Measurements from ENCODE around the gene TP53TG5.
A peak's percentile ranks its signal among the peaks of the same experiment; 100 is the strongest.

DNA sequence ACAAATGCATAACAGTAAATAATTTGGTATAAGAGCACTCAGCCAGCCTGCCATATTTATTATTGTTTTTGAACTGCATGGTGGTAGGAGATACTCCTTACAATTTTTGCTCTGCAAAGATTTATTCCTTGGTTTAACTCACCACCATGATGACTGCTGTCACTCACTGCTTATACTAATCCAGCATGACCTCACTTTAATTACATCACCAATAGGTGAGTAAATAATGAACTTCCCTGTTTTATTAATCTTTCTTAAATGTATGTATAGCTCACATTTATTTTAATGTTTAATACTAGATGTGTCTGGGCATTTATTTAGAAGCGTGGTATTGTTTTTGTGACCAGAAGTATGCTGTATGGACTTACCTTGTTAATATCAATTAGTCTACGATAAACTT lies 12.8 kb upstream of the TP53TG5 start:
- TF ChIP-seq, protein P1, sequence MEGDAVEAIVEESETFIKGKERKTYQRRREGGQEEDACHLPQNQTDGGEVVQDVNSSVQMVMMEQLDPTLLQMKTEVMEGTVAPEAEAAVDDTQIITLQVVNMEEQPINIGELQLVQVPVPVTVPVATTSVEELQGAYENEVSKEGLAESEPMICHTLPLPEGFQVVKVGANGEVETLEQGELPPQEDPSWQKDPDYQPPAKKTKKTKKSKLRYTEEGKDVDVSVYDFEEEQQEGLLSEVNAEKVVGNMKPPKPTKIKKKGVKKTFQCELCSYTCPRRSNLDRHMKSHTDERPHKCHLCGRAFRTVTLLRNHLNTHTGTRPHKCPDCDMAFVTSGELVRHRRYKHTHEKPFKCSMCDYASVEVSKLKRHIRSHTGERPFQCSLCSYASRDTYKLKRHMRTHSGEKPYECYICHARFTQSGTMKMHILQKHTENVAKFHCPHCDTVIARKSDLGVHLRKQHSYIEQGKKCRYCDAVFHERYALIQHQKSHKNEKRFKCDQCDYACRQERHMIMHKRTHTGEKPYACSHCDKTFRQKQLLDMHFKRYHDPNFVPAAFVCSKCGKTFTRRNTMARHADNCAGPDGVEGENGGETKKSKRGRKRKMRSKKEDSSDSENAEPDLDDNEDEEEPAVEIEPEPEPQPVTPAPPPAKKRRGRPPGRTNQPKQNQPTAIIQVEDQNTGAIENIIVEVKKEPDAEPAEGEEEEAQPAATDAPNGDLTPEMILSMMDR (tag by site-specific recombination; IDR thresholded peaks at IDR 0.05), result no peak
- TF ChIP-seq, protein P2, sequence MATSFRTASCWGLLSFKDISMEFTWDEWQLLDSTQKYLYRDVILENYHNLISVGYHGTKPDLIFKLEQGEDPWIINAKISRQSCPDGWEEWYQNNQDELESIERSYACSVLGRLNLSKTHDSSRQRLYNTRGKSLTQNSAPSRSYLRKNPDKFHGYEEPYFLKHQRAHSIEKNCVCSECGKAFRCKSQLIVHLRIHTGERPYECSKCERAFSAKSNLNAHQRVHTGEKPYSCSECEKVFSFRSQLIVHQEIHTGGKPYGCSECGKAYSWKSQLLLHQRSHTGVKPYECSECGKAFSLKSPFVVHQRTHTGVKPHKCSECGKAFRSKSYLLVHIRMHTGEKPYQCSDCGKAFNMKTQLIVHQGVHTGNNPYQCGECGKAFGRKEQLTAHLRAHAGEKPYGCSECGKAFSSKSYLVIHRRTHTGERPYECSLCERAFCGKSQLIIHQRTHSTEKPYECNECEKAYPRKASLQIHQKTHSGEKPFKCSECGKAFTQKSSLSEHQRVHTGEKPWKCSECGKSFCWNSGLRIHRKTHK (tag by site-specific recombination; IDR thresholded peaks at IDR 0.05), result no peak
- no peak for TF ChIP-seq ZNF558 (tag by site-specific recombination; IDR thresholded peaks at IDR 0.05)
- no peak for TF ChIP-seq YY1 (tag by site-specific recombination; IDR thresholded peaks at IDR 0.05)
- no peak for TF ChIP-seq ZNF184 (tag by site-specific recombination; IDR thresholded peaks at IDR 0.05)
- TF ChIP-seq ZNF133 (tag by site-specific recombination; IDR thresholded peaks at IDR 0.05), result no peak
- no peak for TF ChIP-seq OVOL3 (tag by site-specific recombination; IDR thresholded peaks at IDR 0.05)
- no peak for TF ChIP-seq ZNF792 (tag by site-specific recombination; IDR thresholded peaks at IDR 0.05)
- no peak for TF ChIP-seq ZNF423 (tag by site-specific recombination; IDR thresholded peaks at IDR 0.05)
- TF ChIP-seq, protein P3, sequence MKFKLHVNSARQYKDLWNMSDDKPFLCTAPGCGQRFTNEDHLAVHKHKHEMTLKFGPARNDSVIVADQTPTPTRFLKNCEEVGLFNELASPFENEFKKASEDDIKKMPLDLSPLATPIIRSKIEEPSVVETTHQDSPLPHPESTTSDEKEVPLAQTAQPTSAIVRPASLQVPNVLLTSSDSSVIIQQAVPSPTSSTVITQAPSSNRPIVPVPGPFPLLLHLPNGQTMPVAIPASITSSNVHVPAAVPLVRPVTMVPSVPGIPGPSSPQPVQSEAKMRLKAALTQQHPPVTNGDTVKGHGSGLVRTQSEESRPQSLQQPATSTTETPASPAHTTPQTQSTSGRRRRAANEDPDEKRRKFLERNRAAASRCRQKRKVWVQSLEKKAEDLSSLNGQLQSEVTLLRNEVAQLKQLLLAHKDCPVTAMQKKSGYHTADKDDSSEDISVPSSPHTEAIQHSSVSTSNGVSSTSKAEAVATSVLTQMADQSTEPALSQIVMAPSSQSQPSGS (tag by site-specific recombination; IDR thresholded peaks at IDR 0.05; ENCODE audit: low read depth), result peak; percentile 34; the same call in 1 of the 2 replicates
- TF ChIP-seq, protein P4, sequence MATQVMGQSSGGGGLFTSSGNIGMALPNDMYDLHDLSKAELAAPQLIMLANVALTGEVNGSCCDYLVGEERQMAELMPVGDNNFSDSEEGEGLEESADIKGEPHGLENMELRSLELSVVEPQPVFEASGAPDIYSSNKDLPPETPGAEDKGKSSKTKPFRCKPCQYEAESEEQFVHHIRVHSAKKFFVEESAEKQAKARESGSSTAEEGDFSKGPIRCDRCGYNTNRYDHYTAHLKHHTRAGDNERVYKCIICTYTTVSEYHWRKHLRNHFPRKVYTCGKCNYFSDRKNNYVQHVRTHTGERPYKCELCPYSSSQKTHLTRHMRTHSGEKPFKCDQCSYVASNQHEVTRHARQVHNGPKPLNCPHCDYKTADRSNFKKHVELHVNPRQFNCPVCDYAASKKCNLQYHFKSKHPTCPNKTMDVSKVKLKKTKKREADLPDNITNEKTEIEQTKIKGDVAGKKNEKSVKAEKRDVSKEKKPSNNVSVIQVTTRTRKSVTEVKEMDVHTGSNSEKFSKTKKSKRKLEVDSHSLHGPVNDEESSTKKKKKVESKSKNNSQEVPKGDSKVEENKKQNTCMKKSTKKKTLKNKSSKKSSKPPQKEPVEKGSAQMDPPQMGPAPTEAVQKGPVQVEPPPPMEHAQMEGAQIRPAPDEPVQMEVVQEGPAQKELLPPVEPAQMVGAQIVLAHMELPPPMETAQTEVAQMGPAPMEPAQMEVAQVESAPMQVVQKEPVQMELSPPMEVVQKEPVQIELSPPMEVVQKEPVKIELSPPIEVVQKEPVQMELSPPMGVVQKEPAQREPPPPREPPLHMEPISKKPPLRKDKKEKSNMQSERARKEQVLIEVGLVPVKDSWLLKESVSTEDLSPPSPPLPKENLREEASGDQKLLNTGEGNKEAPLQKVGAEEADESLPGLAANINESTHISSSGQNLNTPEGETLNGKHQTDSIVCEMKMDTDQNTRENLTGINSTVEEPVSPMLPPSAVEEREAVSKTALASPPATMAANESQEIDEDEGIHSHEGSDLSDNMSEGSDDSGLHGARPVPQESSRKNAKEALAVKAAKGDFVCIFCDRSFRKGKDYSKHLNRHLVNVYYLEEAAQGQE (tag by site-specific recombination; IDR thresholded peaks at IDR 0.05), result no peak
- no peak for TF ChIP-seq ZNF239 (tag by site-specific recombination; IDR thresholded peaks at IDR 0.05)
- TF ChIP-seq ZNF660 (tag by site-specific recombination; IDR thresholded peaks at IDR 0.05), result no peak
- TF ChIP-seq, protein P5, sequence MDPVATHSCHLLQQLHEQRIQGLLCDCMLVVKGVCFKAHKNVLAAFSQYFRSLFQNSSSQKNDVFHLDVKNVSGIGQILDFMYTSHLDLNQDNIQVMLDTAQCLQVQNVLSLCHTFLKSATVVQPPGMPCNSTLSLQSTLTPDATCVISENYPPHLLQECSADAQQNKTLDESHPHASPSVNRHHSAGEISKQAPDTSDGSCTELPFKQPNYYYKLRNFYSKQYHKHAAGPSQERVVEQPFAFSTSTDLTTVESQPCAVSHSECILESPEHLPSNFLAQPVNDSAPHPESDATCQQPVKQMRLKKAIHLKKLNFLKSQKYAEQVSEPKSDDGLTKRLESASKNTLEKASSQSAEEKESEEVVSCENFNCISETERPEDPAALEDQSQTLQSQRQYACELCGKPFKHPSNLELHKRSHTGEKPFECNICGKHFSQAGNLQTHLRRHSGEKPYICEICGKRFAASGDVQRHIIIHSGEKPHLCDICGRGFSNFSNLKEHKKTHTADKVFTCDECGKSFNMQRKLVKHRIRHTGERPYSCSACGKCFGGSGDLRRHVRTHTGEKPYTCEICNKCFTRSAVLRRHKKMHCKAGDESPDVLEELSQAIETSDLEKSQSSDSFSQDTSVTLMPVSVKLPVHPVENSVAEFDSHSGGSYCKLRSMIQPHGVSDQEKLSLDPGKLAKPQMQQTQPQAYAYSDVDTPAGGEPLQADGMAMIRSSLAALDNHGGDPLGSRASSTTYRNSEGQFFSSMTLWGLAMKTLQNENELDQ (tag by site-specific recombination; IDR thresholded peaks at IDR 0.05; ENCODE audit: low read depth), result no peak

Measured in HEK293 (cell line).